BLaER1 (cell line): ENCODE measurements around the gene ALDOB.

ENCODE experiments used
- H3K27ac ChIP-seq: shearing (Covaris generic); formaldehyde crosslinking; 2 replicates; pipeline ENCODE4 v1.8.1; 2022
- H3K27me3 ChIP-seq: shearing (Covaris generic); formaldehyde crosslinking; 2 replicates; pipeline ENCODE4 v1.8.1; 2022
- H3K36me3 ChIP-seq: shearing (Covaris generic); formaldehyde crosslinking; 2 replicates; pipeline ENCODE4 v1.8.1; 2022
- H3K4me1 ChIP-seq: shearing (Covaris generic); formaldehyde crosslinking; 2 replicates; pipeline ENCODE4 v1.8.1; 2022
- H3K4me2 ChIP-seq: shearing (Covaris generic); formaldehyde crosslinking; 2 replicates; pipeline ENCODE4 v1.8.1; 2022
- H3K4me3 ChIP-seq: shearing (Covaris generic); formaldehyde crosslinking; 2 replicates; pipeline ENCODE4 v1.8.1; 2022
- H3K9ac ChIP-seq: shearing (Covaris generic); formaldehyde crosslinking; 2 replicates; pipeline ENCODE4 v1.8.1; 2022
- H3K9me3 ChIP-seq: shearing (Covaris generic); formaldehyde crosslinking; 2 replicates; pipeline ENCODE4 v1.8.1; 2022
- H4K20me1 ChIP-seq: shearing (Covaris generic); formaldehyde crosslinking; 2 replicates; pipeline ENCODE4 v1.8.1; 2022
- Cebpa-rat ChIP-seq: shearing (Covaris generic); IDR thresholded peaks from 2 replicates; pipeline ENCODE4 v1.8.1; 2022

ALDOB gene

GRCh38 chr9:101445353-101446029 is 9.9 kb upstream of the ALDOB start:
- no peak overlapping the region for H3K4me3 ChIP-seq
- no peak for TF ChIP-seq Cebpa-rat
- no peak overlapping the region for H3K9ac ChIP-seq
- H3K9me3 ChIP-seq: no peaks in the 10 kb centered on the region
- no peaks in the 10 kb centered on the region for H3K27me3 ChIP-seq
- H3K36me3 ChIP-seq: no peaks in the 10 kb centered on the region
- no peak overlapping the region for H3K27ac ChIP-seq
- no peaks in the 10 kb centered on the region for H4K20me1 ChIP-seq
- no peaks in the 10 kb centered on the region for H3K4me1 ChIP-seq
- H3K4me2 ChIP-seq: no peak overlapping the region

- no peaks in the 10 kb centered on the region for H3K4me1 ChIP-seq
- H3K27me3 ChIP-seq: no peaks in the 10 kb centered on the region
- H3K27ac ChIP-seq: no peak overlapping the region
- no peak for TF ChIP-seq Cebpa-rat
- H3K4me2 ChIP-seq: no peak overlapping the region
- no peak overlapping the region for H3K4me3 ChIP-seq
- no peaks in the 10 kb centered on the region for H3K9me3 ChIP-seq
- H3K9ac ChIP-seq: no peak overlapping the region
- no peaks in the 10 kb centered on the region for H3K36me3 ChIP-seq
- no peaks in the 10 kb centered on the region for H4K20me1 ChIP-seq
Observed at GRCh38 chr9:101443364-101443771, 7.8 kb upstream of the ALDOB start.

GRCh38 chr9:101442736-101443135 is 7.2 kb upstream of the ALDOB start:
- Histone ChIP-seq H3K9me3 (no peaks in the 10 kb centered on the region), H3K9ac (no peak overlapping the region), H3K4me3 (no peak overlapping the region), H3K36me3 (no peaks in the 10 kb centered on the region), H3K4me2 (no peak overlapping the region), H3K27ac (no peak overlapping the region), H3K27me3 (no peaks in the 10 kb centered on the region), H3K4me1 (no peaks in the 10 kb centered on the region), H4K20me1 (no peaks in the 10 kb centered on the region)
- TF ChIP-seq Cebpa-rat: no peak

- Histone ChIP-seq H3K9me3 (no peaks in the 10 kb centered on the region), H3K4me1 (no peaks in the 10 kb centered on the region), H3K4me3 (no peak overlapping the region), H3K27ac (no peak overlapping the region), H4K20me1 (no peaks in the 10 kb centered on the region), H3K4me2 (no peak overlapping the region), H3K36me3 (no peaks in the 10 kb centered on the region), H3K27me3 (no peaks in the 10 kb centered on the region), H3K9ac (no peak overlapping the region)
- TF ChIP-seq Cebpa-rat: no peak
Observed at GRCh38 chr9:101442318-101442717, 6.7 kb upstream of the ALDOB start.

- no peaks in the 10 kb centered on the region for H3K9me3 ChIP-seq
- H3K36me3 ChIP-seq: no peaks in the 10 kb centered on the region
- no peaks in the 10 kb centered on the region for H4K20me1 ChIP-seq
- H3K4me2 ChIP-seq: no peak overlapping the region
- H3K9ac ChIP-seq: no peak overlapping the region
- TF ChIP-seq Cebpa-rat: no peak
- H3K27me3 ChIP-seq: no peaks in the 10 kb centered on the region
- no peak overlapping the region for H3K4me3 ChIP-seq
- H3K4me1 ChIP-seq: no peaks in the 10 kb centered on the region
- H3K27ac ChIP-seq: no peak overlapping the region
Observed at GRCh38 chr9:101440714-101441230, 5.2 kb upstream of the ALDOB start.

GRCh38 chr9:101438523-101438922 is 2.9 kb upstream of the ALDOB start:
- H4K20me1 ChIP-seq: no peaks in the 10 kb centered on the region
- H3K4me2 ChIP-seq: no peak overlapping the region
- H3K36me3 ChIP-seq: no peaks in the 10 kb centered on the region
- H3K4me1 ChIP-seq: no peaks in the 10 kb centered on the region
- no peak overlapping the region for H3K9ac ChIP-seq
- no peak for TF ChIP-seq Cebpa-rat
- H3K27me3 ChIP-seq: no peaks in the 10 kb centered on the region
- no peaks in the 10 kb centered on the region for H3K9me3 ChIP-seq
- H3K27ac ChIP-seq: no peak overlapping the region
- H3K4me3 ChIP-seq: no peak overlapping the region

GRCh38 chr9:101437806-101438232 is 2.2 kb upstream of the ALDOB start:
- Histone ChIP-seq H3K9me3 (no peaks in the 10 kb centered on the region), H3K27me3 (no peaks in the 10 kb centered on the region), H3K36me3 (no peaks in the 10 kb centered on the region), H3K9ac (no peak overlapping the region), H4K20me1 (no peaks in the 10 kb centered on the region), H3K4me1 (no peaks in the 10 kb centered on the region), H3K27ac (no peak overlapping the region), H3K4me2 (no peak overlapping the region), H3K4me3 (no peak overlapping the region)
- TF ChIP-seq Cebpa-rat: no peak

GRCh38 chr9:101434998-101435397 is 576 bp downstream of the ALDOB start:
- H3K36me3 ChIP-seq: no peaks in the 10 kb centered on the region

GRCh38 chr9:101433229-101433628 is 2.3 kb downstream of the ALDOB start:
- no peak overlapping the region for H3K27ac ChIP-seq
- no peak overlapping the region for H3K9ac ChIP-seq
- H3K4me1 ChIP-seq: no peaks in the 10 kb centered on the region
- H3K4me2 ChIP-seq: no peak overlapping the region
- no peak overlapping the region for H3K4me3 ChIP-seq
- H3K9me3 ChIP-seq: no peaks in the 10 kb centered on the region
- H3K36me3 ChIP-seq: no peaks in the 10 kb centered on the region
- H3K27me3 ChIP-seq: no peaks in the 10 kb centered on the region
- no peaks in the 10 kb centered on the region for H4K20me1 ChIP-seq
- TF ChIP-seq Cebpa-rat: no peak

More at GRCh38 chr9:101434998-101435397, 576 bp downstream of the ALDOB start:
- Histone ChIP-seq H3K4me2 (no peak overlapping the region), H3K27me3 (no peaks in the 10 kb centered on the region), H3K4me3 (no peak overlapping the region), H3K4me1 (no peaks in the 10 kb centered on the region), H3K9me3 (no peaks in the 10 kb centered on the region), H3K27ac (no peak overlapping the region), H3K9ac (no peak overlapping the region), H4K20me1 (no peaks in the 10 kb centered on the region)
- no peak for TF ChIP-seq Cebpa-rat

GRCh38 chr9:101432740-101433139 is 2.8 kb downstream of the ALDOB start:
- Histone ChIP-seq H3K4me3 (no peak overlapping the region), H3K4me2 (no peak overlapping the region), H3K27me3 (no peaks in the 10 kb centered on the region), H3K27ac (no peak overlapping the region), H3K4me1 (no peaks in the 10 kb centered on the region), H4K20me1 (no peaks in the 10 kb centered on the region), H3K36me3 (no peaks in the 10 kb centered on the region), H3K9ac (no peak overlapping the region), H3K9me3 (no peaks in the 10 kb centered on the region)
- TF ChIP-seq Cebpa-rat: no peak
